Keratinocyte (primary cell): Measurements from ENCODE around the gene ABCC10.
"Not testable (repeated sequence)": the region's sequence is repeated elsewhere in the genome, so short reads cannot be mapped to it uniquely, and the experiment has no call there.

Experiments
- CTCF ChIP-seq, 3 experiments: IDR thresholded peaks in 1 of 3; conservative IDR thresholded peaks in 1 of 3; optimal IDR thresholded peaks in 1 of 3; 2 replicates in 2 of 3; 3 replicates in 1 of 3; pipeline versions ENCODE3 to v1.5.1; 2011; ENCODE audit warnings: low read length in 3 of 3, mild to moderate bottlenecking in 3 of 3, moderate library complexity in 2 of 3, control low read depth in 1 of 3, inconsistent platforms in 1 of 3; ENCODE audit not compliant: insufficient read depth in 2 of 3; ENCODE audit errors: extremely low read depth in 1 of 3
- EZH2 ChIP-seq: IDR thresholded peaks from one replicate; pipeline ENCODE4 v1.6.1; 2012; ENCODE audit warnings: inconsistent platforms, mild to moderate bottlenecking, low read length, moderate library complexity

DNA sequence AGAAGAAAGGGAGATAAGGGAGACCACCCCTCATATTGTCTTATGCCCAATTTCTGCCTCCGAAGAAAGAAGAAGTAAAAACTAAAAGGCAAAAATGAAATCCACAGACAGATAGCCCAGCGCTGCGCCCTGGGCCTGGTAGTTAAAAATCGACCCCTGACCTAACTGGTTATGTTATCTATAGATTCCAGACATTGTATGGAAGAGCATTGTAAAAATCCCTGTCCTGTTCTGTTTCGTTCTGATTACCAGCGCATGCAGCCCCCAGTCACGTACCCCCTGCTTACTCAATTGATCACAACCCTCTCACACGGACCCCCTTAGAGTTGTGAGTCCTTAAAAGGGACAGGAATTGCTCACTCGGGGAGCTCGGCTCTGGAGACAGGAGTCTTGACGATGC is 34.2 kb upstream of the ABCC10 start:
- TF ChIP-seq CTCF (optimal IDR thresholded peaks at IDR 0.05 in 1 of 3, IDR thresholded peaks at IDR 0.05 in 1 of 3, conservative IDR thresholded peaks at IDR 0.05 in 1 of 3; ENCODE audit: extremely low read depth in 1 of 3, insufficient read depth in 2 of 3, low read length in 3 of 3); EZH2: not testable (repeated sequence)
